Measurements from ENCODE around the gene SPRR4.

DNA sequence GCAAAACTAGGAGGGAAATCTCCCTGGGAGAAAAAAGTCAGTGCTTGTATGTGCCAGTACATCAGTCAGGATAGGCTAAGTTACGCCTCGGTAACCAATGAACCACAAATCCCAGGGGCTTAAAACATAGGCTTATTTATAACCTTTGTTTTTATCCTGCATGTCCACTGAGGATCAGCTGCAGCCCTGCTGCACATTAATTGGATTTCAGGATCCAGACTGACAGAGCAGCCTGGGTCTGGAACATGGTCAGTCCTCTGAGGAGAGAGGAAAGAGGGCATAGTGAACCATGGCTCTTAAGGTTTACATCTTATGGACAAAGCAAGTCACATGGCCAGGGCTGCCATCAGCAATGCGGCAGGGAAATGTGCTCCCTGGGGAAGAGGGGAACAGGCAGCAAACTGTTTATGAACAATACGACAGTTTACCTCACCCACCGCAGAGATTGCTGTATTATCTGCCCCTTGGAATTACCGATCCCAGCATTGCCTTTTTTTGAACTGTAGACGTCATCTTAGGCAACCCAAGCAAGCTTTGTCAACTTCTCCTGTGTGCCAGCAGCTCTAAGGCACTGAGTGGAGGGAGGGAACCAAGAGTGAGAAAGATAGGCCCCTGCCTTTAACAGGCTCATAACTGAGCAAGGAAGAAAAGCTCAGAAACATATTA is 9.1 kb upstream of the SPRR4 start:
- TF ChIP-seq, protein P1, sequence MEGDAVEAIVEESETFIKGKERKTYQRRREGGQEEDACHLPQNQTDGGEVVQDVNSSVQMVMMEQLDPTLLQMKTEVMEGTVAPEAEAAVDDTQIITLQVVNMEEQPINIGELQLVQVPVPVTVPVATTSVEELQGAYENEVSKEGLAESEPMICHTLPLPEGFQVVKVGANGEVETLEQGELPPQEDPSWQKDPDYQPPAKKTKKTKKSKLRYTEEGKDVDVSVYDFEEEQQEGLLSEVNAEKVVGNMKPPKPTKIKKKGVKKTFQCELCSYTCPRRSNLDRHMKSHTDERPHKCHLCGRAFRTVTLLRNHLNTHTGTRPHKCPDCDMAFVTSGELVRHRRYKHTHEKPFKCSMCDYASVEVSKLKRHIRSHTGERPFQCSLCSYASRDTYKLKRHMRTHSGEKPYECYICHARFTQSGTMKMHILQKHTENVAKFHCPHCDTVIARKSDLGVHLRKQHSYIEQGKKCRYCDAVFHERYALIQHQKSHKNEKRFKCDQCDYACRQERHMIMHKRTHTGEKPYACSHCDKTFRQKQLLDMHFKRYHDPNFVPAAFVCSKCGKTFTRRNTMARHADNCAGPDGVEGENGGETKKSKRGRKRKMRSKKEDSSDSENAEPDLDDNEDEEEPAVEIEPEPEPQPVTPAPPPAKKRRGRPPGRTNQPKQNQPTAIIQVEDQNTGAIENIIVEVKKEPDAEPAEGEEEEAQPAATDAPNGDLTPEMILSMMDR (IDR thresholded peaks at IDR 0.05; ENCODE audit: extremely low read depth in 1 of 2, insufficient read depth in 1 of 2, low read depth in 1 of 2, low read length in 2 of 2) = no peak
- TF ChIP-seq POLR2AphosphoS5 (IDR thresholded peaks at IDR 0.05; ENCODE audit: insufficient read depth, low read depth, low read length) = no peak
